ENCODE results near the gene HS3ST6.
"Not testable (repeated sequence)": the region's sequence is repeated elsewhere in the genome, so short reads cannot be mapped to it uniquely, and the experiment has no call there.

Gene HS3ST6

DNA sequence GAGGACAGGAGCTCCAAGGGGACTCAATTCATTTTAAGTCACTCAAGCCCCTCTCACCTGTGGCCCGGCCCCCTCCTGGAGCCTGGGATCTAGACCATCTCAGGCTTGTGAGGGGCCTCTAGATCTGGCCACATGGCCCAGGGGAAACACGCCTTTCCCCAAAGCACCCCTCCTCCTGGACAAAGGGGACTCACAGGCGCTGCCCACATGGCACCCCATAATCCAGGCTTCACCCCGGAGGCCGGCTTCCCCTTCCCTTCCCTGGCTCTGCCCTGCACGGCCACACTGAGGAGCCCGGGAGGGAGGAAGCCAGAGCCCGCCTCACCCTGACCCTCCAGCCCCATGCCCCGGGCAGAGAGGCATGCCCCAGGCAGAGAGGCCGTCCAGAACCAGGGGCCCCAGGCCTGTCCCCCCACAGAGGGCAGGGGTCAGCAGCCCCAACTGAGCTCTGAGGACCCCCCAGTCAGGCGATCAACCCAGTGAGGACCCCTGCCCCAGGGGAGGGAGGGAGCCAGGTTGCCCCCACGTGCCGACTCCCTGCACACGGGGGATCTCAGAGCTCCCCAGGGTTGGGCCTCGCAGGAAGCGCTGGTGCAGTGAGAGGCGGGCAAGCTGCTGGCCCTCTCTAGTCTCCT is 10.9 kb downstream of the HS3ST6 start:
- DNase-seq (ENCODE audit: low read depth in 2 of 2), result no peak

DNA sequence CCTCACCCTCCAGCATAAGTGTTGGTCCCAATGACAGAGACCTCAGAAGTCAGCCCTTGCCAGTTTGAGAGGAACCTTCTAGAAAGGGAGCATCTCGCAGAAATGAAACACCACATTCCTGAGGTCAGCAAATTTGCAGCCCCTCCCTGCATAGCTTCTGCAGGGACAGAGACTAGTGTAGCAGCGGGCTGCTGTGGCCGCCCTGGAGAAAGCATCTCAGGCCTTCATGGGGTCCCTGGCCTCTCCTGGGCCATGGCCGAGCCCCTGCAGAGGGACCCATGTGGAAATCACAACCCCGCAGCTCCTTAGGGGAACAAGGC is 11.4 kb downstream of the HS3ST6 start:
- DNase-seq (ENCODE audit: low read depth in 2 of 2), result no peak

DNA sequence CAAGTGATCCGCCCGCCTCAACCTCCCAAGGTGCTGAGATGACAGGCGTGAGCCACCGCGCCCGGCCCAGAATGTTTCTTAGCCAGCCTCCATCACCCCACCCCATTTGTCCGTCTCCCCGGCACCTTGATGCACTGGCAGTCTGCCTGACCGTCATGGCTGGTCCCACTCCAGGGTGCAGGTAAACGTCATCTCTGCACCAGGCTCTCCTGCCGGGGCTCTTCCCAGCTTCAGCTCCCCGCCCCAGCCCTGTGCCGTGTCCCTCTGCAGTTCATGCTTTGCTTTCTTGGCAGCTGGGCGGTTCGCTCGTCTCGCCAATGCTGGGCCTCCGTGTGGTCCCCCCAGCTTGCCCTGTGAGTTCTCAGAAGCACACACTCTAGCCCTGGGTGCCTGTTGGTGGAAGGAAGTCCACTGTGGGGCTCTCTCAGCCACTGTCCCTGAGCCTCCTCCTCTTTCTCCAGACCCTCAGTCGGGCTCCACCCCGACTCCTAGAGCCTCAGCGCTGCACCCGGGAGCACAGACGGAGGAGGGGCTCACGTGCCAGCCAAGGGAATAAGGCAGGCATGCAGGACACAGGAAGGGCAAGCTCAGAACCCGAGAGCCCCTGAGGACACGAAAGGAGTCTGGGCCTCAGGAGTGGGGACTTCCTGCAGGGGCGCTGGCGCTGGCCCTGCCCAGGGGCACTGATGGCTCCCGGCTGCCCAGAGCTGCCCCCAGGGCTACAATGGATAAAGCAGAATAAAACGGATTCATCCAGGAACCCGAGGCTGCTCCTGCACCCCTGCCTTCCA is 12.0 kb downstream of the HS3ST6 start:
- DNase-seq (ENCODE audit: low read depth in 2 of 2), result no peak

DNA sequence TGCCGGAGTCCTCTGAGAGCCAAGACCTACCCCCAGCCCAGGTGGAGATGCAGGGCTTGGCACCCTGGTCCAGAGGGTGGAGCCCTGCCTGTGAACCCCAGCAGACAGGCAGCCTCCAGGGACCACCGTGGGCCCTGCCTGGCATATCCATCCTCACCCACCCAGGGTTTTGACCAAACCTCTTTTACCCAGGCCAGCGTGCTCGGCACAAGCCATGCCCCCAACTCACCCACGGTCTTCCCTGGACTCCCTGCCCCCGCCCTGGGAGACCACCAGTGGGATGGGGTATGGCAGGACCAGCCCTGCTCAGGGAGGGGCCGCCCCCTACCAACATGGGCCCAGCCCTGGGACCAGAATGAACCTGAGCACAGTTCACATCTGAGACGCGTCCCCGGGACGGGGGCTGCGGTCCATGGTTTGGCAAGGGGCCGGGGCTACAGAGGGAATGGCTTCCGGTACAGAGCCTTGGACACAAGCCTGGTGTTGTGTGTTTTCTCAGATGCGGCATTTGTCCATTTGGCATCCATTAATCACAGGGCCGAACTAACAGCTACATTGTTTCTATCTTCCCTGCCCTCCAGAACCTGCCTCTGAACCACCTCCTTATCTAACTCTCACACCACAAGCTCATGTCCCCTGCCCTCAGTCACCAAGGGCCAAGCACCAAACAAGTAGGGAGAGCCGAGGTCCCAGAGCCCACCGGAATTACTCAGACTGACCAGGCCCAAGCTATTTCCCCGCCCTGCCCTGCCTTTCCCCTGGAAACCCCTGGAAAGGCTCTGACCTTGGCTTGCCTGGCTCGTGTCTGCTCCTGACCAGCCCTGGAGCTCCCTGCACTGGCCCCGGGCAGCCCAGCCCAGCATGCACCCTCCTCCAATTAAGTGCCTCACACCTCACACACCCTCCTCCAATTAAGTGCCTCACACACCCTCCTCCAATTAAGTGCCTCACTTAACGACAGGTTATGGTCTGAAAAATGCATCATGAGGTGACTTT is 14.1 kb downstream of the HS3ST6 start:
- DNase-seq (ENCODE audit: low read depth in 2 of 2), result no peak

- no peak for DNase-seq (ENCODE audit: low read depth in 2 of 2)
These were observed 15.0 kb downstream of the HS3ST6 start for GRCh38 chr16:1903220-1903574.

- DNase-seq (ENCODE audit: low read depth in 2 of 2), result no peak
These were observed 15.5 kb downstream of the HS3ST6 start for GRCh38 chr16:1902547-1903219.

DNA sequence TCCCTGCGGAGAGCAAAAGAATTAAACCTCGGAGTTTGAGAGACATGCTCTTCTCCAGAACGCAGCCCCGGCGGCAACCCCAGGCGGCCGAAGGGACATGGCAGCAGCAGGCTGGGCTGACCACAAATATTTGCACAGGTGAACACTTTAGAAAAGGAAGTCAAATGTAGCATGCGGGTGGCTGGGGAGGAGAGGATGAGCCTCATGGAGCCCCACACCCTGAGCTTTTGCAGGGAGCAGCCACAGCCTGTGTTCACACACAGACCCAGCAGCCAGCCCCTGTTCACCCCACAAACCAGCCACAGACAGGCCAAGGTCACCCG is 17.8 kb downstream of the HS3ST6 start:
- DNase-seq (ENCODE audit: low read depth in 2 of 2), result no peak

DNA sequence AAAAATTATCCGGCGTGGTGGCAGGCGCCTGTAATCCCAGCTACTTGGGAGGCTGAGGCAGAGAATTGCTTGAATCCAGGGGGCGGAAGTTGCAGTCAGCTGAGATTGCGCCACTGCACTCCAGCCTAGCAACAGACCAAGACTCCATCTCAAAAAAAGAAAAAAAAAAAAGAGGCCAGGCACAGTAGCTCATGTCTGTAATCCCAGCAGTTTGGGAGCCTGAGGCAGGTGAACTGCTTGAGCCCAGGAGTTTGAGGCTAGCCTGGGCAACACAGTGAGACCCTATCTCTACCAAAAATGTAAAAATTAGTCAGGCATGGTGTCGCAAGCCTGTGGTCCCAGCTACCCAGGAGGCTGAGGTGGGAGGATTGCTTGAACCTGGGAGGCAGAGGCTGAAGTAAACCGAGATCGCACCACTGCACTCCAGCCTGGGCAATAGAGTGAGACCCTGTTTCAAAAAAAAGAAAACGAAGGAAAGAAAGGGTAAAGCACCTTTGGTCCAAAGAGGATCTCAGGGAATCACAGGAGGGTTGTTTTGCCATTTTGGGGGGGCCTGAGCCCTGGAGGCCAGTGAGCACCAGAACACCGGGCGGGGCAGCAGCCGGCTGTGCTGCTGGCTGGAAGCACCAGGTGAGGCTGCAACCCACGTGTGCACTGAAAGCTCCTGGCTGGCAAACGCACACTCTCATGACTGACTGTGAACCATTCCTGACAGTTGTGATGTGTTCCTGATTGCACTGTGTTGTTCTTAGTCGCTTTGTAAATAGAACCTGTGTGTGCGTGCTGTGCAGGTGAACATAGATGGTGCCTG is 18.4 kb downstream of the HS3ST6 start:
- no peak for DNase-seq (ENCODE audit: low read depth in 2 of 2)

- DNase-seq (ENCODE audit: low read depth in 2 of 2), result not testable (repeated sequence)
These were observed 20.5 kb downstream of the HS3ST6 start for GRCh38 chr16:1897692-1898091.

DNA sequence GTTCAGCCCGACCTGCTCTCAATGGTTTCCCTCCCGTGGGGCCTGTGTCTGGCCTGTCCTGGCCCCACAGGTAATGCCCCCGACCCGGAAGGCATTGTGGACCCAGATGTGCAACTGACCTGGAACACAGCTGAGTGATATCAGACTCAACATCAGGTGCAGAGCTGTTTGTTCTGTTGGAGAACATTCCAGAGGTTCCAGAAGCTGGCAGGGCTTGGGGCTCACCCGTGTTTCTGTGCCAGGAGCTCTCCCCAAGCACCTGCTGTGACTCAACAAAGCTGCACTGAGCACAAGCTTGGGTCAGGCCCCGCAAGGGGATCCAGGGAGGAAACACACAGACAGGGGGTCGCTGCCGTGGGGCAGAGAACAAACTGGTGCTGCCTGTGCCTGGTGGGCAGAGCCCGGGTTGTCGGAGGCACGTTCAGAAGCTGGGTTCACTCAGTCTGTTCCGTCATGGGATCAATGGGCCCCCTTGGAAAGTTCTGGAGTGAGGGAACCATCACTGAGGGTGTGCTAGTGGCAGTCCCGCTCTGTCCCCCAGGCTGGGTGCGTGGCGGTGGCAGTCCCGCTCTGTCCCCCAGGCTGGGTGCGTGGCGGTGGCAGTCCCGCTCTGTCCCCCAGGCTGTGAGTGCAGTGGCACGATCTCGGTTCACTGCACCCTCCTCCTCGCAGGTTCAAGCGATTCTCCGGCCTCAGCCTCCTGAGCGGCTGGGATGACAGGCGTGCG is 22.1 kb downstream of the HS3ST6 start:
- DNase-seq (ENCODE audit: low read depth in 2 of 2), result no peak

GRCh38 chr16:1895068-1895467 is 23.1 kb downstream of the HS3ST6 start:
- DNase-seq (ENCODE audit: low read depth in 2 of 2), result no peak

GRCh38 chr16:1890708-1891050 is 27.5 kb downstream of the HS3ST6 start:
- no peak for DNase-seq (ENCODE audit: low read depth in 2 of 2)

DNA sequence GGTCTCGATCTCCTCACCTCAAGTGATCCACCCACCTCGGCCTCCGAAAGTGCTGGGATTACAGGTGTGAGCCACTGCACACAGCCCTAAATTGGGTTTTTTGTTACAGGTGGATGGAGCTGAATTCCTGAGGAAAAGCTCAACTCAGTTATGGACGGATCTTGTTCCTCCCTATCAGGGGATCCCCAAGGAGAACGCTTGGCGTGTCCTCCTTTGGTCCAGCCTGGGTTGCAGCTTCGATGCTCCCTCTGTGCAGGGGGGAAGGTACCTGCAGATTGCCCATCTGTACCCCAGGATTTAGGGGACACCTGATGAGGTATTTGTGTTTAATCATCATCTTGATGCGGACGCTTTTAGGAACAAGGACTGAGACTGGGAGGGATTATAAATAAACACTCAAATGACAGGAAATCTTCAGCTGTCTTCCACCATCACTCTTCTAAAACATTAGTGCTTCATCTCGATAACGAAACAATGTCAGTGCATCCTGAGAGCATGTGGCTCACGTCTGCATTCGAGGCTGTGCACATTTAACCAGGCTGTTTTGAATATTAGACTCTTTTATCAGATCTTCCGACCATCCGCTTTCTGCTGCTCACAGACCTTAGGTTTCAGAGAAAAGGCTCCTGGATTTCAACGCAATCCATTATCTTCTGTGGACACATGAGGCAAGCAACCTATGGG is 28.0 kb downstream of the HS3ST6 start:
- no peak for DNase-seq (ENCODE audit: low read depth in 2 of 2)

DNA sequence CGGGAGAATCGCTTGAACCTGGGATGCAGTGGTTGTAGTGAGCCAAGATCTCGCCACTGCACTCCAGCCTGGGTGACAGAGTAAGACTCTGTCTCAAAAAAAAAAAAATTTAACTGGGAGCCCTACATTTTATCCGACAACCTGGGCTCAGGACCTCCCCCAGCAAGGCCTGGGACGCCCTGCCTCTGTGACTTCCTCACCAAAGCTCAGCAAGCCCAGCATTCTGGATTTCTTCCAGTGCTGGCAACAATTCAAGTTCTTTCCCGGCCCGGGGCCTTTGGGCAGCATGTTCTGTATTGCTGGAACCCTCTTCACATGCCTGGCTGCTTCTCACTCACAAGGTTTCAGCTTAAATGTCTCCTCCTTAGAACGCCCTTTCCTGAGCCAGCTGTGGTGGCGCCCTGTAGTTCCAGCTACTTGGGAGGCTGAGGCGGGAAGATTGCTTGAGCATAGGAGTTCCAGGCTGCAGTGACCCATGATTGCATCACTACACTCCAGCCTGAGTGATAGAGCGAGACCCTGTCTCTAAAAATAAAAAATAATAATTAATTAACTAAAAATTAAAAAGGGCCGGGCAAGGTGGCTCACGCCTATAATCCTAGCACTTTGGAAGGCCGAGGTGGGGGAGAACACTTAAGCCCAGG is 30.4 kb downstream of the HS3ST6 start:
- no peak for DNase-seq (ENCODE audit: low read depth in 2 of 2)

- no peak for DNase-seq (ENCODE audit: low read depth in 2 of 2)
These were observed 33.3 kb downstream of the HS3ST6 start for GRCh38 chr16:1884889-1885288.

DNA sequence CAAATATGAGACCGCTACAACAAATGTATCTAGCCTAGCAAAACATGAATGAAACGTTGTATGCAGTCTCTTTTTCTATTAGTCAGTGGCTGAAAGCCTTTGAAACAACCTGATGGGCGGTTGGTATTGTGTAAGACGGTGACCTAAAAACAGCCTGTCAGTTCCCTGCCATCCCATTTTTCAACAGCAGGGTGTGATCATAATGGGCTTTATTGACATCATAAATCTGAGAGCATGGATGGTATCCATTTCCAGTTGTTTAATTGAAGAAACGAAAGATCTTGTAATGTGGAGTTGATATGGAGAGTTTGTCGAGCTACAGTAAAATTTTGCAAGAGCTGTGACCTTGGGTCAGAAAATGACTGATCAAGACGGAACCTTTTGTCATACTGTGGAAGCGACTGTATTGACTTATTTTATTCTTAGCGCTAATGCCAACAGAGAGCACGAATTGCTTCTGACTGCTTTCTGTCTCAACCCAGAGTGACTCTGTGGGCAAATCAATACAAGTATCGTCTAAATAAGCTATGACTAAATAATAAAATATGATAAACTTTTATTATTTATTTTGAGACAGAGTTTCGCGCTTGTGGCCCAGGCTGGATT is 34.0 kb downstream of the HS3ST6 start:
- DNase-seq (ENCODE audit: low read depth in 2 of 2), result no peak

DNA sequence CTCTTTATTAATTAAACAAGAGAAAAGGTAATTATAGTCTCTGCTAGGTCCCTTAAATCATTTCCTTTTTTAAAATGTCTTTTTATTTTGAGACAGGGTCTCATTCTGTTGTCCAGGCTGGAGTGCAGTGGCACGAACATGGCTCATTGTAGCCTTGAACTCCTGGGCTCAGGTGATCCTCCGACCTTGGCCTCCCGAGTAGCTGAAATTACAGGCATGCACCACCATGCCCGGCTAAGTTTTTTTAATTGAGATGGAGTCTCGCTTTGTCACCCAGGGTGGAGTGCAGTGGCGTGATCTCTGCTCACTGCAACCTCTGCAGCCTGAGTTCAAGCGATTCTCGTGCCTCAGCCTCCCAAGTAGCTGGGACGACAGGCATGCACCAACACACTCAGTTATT is 37.0 kb downstream of the HS3ST6 start:
- not testable (repeated sequence) for DNase-seq (ENCODE audit: low read depth in 2 of 2)

DNA sequence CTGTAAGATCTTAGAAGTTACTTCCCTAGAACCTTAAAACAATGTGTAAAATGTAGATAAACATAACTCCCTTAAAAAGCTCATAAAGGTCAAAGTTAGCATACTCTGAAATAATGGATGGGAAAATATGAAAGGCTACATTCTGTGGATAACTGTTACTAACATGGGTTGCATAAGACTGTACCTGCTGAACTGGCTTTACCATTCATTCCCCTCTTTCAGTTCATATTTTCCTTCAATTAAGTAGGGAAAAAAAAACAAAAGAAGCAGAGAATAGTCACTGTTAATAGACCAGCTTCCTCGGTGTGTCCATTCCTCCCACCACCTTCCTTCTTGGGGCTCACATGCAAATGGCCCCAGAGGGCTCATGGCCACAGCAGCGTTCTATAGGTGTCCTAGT is 38.7 kb downstream of the HS3ST6 start:
- DNase-seq (ENCODE audit: low read depth in 2 of 2), result no peak

- no peak for DNase-seq (ENCODE audit: low read depth in 2 of 2)
These were observed 40.0 kb downstream of the HS3ST6 start for GRCh38 chr16:1878256-1878655.
